Ishikawa (cell line): ENCODE results near the gene KLHDC8A.

Experiments
- CEBPB ChIP-seq: IDR thresholded peaks from 2 replicates; pipeline ENCODE4 v1.6.1; 2012
- CREB1 ChIP-seq: IDR thresholded peaks from 2 replicates; pipeline ENCODE4 v1.6.1; 2012; ENCODE audit warnings: low read depth
- EGR1 ChIP-seq: IDR thresholded peaks from 2 replicates; pipeline ENCODE4 v1.6.1; 2012
- EP300 ChIP-seq: IDR thresholded peaks from 2 replicates; pipeline ENCODE4 v1.6.1; 2012; ENCODE audit warnings: borderline replicate concordance
- FOXM1 ChIP-seq: IDR thresholded peaks from 2 replicates; pipeline ENCODE4 v1.6.1; 2012; ENCODE audit warnings: low read depth, borderline replicate concordance
- MAX ChIP-seq: IDR thresholded peaks from 2 replicates; pipeline ENCODE4 v1.6.1; 2012
- NFIC ChIP-seq: IDR thresholded peaks from 2 replicates; pipeline ENCODE4 v1.6.1; 2012
- RAD21 ChIP-seq: IDR thresholded peaks from 2 replicates; pipeline ENCODE4 v1.6.1; 2012; ENCODE audit warnings: low read depth
- REST ChIP-seq: IDR thresholded peaks from 2 replicates; pipeline ENCODE4 v1.6.1; 2012; ENCODE audit warnings: low read depth, mild to moderate bottlenecking
- TCF12 ChIP-seq: IDR thresholded peaks from 2 replicates; pipeline ENCODE4 v1.6.1; 2012; ENCODE audit warnings: low read depth
- USF1 ChIP-seq: IDR thresholded peaks from 2 replicates; pipeline ENCODE4 v1.6.1; 2012
- YY1 ChIP-seq: IDR thresholded peaks from 2 replicates; pipeline ENCODE4 v1.6.1; 2012; ENCODE audit warnings: low read depth
- ZBTB7A ChIP-seq: IDR thresholded peaks from 2 replicates; pipeline ENCODE4 v1.6.1; 2012; ENCODE audit warnings: low read depth

- TF ChIP-seq MAX: no peak
- TF ChIP-seq CREB1: no peak
- no peak for TF ChIP-seq CEBPB
- no peak for TF ChIP-seq ZBTB7A
- no peak for TF ChIP-seq TCF12
- TF ChIP-seq EP300: no peak
- no peak for TF ChIP-seq REST
- no peak for TF ChIP-seq FOXM1
- no peak for TF ChIP-seq RAD21
- TF ChIP-seq NFIC: no peak
- TF ChIP-seq EGR1: no peak
- no peak for TF ChIP-seq USF1
- TF ChIP-seq YY1: no peak
Observed at GRCh38 chr1:205318231-205318991, 38.3 kb downstream of the KLHDC8A start.
